Measurements from ENCODE around the gene PPARG.

The PPARG gene

GRCh38 chr3:12428126-12428525, 139.3 kb downstream of the PPARG start:
- DNase-seq (ENCODE audit: low read depth, low spot score) = no peak
- H3K27me3 ChIP-seq (ENCODE audit: insufficient read depth, insufficient read length) = no peaks in the 10 kb centered on the region
- H3K36me3 ChIP-seq (ENCODE audit: insufficient read depth, insufficient read length, low read length) = no peaks in the 10 kb centered on the region
- no peak overlapping the region for H3K9ac ChIP-seq (ENCODE audit: insufficient read length, low read depth)
- H3K4me3 ChIP-seq (ENCODE audit: insufficient read length, low read depth) = no peak overlapping the region
- peaks cover 9% of the 10 kb centered on the region for H3K4me1 ChIP-seq (ENCODE audit: insufficient read depth, insufficient read length)
- TF ChIP-seq YY1 (IDR thresholded peaks at IDR 0.05; ENCODE audit: insufficient read depth, insufficient read length) (no peak), SUZ12 (IDR thresholded peaks at IDR 0.05; ENCODE audit: extremely low read depth, insufficient read depth, insufficient read length) (no peak), ZNF274 (IDR thresholded peaks at IDR 0.05; ENCODE audit: low read depth, low read length) (no peak)
- no peaks in the 10 kb centered on the region for H3K9me3 ChIP-seq (ENCODE audit: insufficient read depth, low read length)

GRCh38 chr3:12430086-12430485, 141.2 kb downstream of the PPARG start:
- TF ChIP-seq ZNF274 (IDR thresholded peaks at IDR 0.05; ENCODE audit: low read depth, low read length) (no peak), SUZ12 (IDR thresholded peaks at IDR 0.05; ENCODE audit: extremely low read depth, insufficient read depth, insufficient read length) (no peak), YY1 (IDR thresholded peaks at IDR 0.05; ENCODE audit: insufficient read depth, insufficient read length) (no peak)

GRCh38 chr3:12433823-12434222, 145.0 kb downstream of the PPARG start:
- TF ChIP-seq YY1 (IDR thresholded peaks at IDR 0.05; ENCODE audit: insufficient read depth, insufficient read length) (no peak), ZNF274 (IDR thresholded peaks at IDR 0.05; ENCODE audit: low read depth, low read length) (no peak), SUZ12 (IDR thresholded peaks at IDR 0.05; ENCODE audit: extremely low read depth, insufficient read depth, insufficient read length) (no peak)
- no peaks in the 10 kb centered on the region for H3K36me3 ChIP-seq (ENCODE audit: insufficient read depth, insufficient read length, low read length)
- no peaks in the 10 kb centered on the region for H3K4me1 ChIP-seq (ENCODE audit: insufficient read depth, insufficient read length)
- no peaks in the 10 kb centered on the region for H3K9me3 ChIP-seq (ENCODE audit: insufficient read depth, low read length)
- H3K9ac ChIP-seq (ENCODE audit: insufficient read length, low read depth) = no peak overlapping the region
- no peak for DNase-seq (ENCODE audit: low read depth, low spot score)
- no peak overlapping the region for H3K4me3 ChIP-seq (ENCODE audit: insufficient read length, low read depth)
- no peaks in the 10 kb centered on the region for H3K27me3 ChIP-seq (ENCODE audit: insufficient read depth, insufficient read length)

More at GRCh38 chr3:12430086-12430485, 141.2 kb downstream of the PPARG start:
- no peak overlapping the region for H3K9ac ChIP-seq (ENCODE audit: insufficient read length, low read depth)
- H3K27me3 ChIP-seq (ENCODE audit: insufficient read depth, insufficient read length) = no peaks in the 10 kb centered on the region
- H3K4me3 ChIP-seq (ENCODE audit: insufficient read length, low read depth) = no peak overlapping the region
- H3K9me3 ChIP-seq (ENCODE audit: insufficient read depth, low read length) = no peaks in the 10 kb centered on the region
- no peak for DNase-seq (ENCODE audit: low read depth, low spot score)
- H3K4me1 ChIP-seq (ENCODE audit: insufficient read depth, insufficient read length) = peaks cover 9% of the 10 kb centered on the region
- no peaks in the 10 kb centered on the region for H3K36me3 ChIP-seq (ENCODE audit: insufficient read depth, insufficient read length, low read length)

GRCh38 chr3:12436514-12437220, 147.8 kb downstream of the PPARG start:
- Histone ChIP-seq H3K4me3 (ENCODE audit: insufficient read length, low read depth) (no peak overlapping the region), H3K36me3 (ENCODE audit: insufficient read depth, insufficient read length, low read length) (no peaks in the 10 kb centered on the region), H3K4me1 (ENCODE audit: insufficient read depth, insufficient read length) (peaks cover 10% of the 10 kb centered on the region), H3K9me3 (ENCODE audit: insufficient read depth, low read length) (no peaks in the 10 kb centered on the region), H3K27me3 (ENCODE audit: insufficient read depth, insufficient read length) (no peaks in the 10 kb centered on the region), H3K9ac (ENCODE audit: insufficient read length, low read depth) (no peak overlapping the region)
- TF ChIP-seq YY1 (IDR thresholded peaks at IDR 0.05; ENCODE audit: insufficient read depth, insufficient read length) = no peak
- TF ChIP-seq ZNF274 (IDR thresholded peaks at IDR 0.05; ENCODE audit: low read depth, low read length) = no peak
- TF ChIP-seq SUZ12 (IDR thresholded peaks at IDR 0.05; ENCODE audit: extremely low read depth, insufficient read depth, insufficient read length) = no peak
- DNase-seq (ENCODE audit: low read depth, low spot score) = no peak

- no peak overlapping the region for H3K4me3 ChIP-seq (ENCODE audit: insufficient read length, low read depth)
- DNase-seq (ENCODE audit: low read depth, low spot score) = no peak
- peaks cover 10% of the 10 kb centered on the region for H3K4me1 ChIP-seq (ENCODE audit: insufficient read depth, insufficient read length)
- no peaks in the 10 kb centered on the region for H3K9me3 ChIP-seq (ENCODE audit: insufficient read depth, low read length)
- no peak overlapping the region for H3K9ac ChIP-seq (ENCODE audit: insufficient read length, low read depth)
- H3K36me3 ChIP-seq (ENCODE audit: insufficient read depth, insufficient read length, low read length) = no peaks in the 10 kb centered on the region
- peaks cover 2% of the 10 kb centered on the region for H3K27me3 ChIP-seq (ENCODE audit: insufficient read depth, insufficient read length)
- TF ChIP-seq ZNF274 (IDR thresholded peaks at IDR 0.05; ENCODE audit: low read depth, low read length) (no peak), SUZ12 (IDR thresholded peaks at IDR 0.05; ENCODE audit: extremely low read depth, insufficient read depth, insufficient read length) (no peak), YY1 (IDR thresholded peaks at IDR 0.05; ENCODE audit: insufficient read depth, insufficient read length) (no peak)
These were observed 148.3 kb downstream of the PPARG start for GRCh38 chr3:12437221-12437605.

- no peak for DNase-seq (ENCODE audit: low read depth, low spot score)
- Histone ChIP-seq H3K27me3 (ENCODE audit: insufficient read depth, insufficient read length) (peaks cover 2% of the 10 kb centered on the region), H3K4me3 (ENCODE audit: insufficient read length, low read depth) (no peak overlapping the region), H3K9ac (ENCODE audit: insufficient read length, low read depth) (no peak overlapping the region), H3K9me3 (ENCODE audit: insufficient read depth, low read length) (no peaks in the 10 kb centered on the region), H3K36me3 (ENCODE audit: insufficient read depth, insufficient read length, low read length) (no peaks in the 10 kb centered on the region), H3K4me1 (ENCODE audit: insufficient read depth, insufficient read length) (peaks cover 10% of the 10 kb centered on the region)
- TF ChIP-seq ZNF274 (IDR thresholded peaks at IDR 0.05; ENCODE audit: low read depth, low read length) (no peak), SUZ12 (IDR thresholded peaks at IDR 0.05; ENCODE audit: extremely low read depth, insufficient read depth, insufficient read length) (no peak), YY1 (IDR thresholded peaks at IDR 0.05; ENCODE audit: insufficient read depth, insufficient read length) (no peak)
These were observed 149.0 kb downstream of the PPARG start for GRCh38 chr3:12437861-12438260.

GRCh38 chr3:12438318-12438717, 149.4 kb downstream of the PPARG start:
- Histone ChIP-seq H3K27me3 (ENCODE audit: insufficient read depth, insufficient read length) (peaks cover 2% of the 10 kb centered on the region), H3K9me3 (ENCODE audit: insufficient read depth, low read length) (no peaks in the 10 kb centered on the region), H3K4me1 (ENCODE audit: insufficient read depth, insufficient read length) (peaks cover 10% of the 10 kb centered on the region), H3K9ac (ENCODE audit: insufficient read length, low read depth) (no peak overlapping the region), H3K4me3 (ENCODE audit: insufficient read length, low read depth) (no peak overlapping the region), H3K36me3 (ENCODE audit: insufficient read depth, insufficient read length, low read length) (no peaks in the 10 kb centered on the region)
- TF ChIP-seq SUZ12 (IDR thresholded peaks at IDR 0.05; ENCODE audit: extremely low read depth, insufficient read depth, insufficient read length) (no peak), ZNF274 (IDR thresholded peaks at IDR 0.05; ENCODE audit: low read depth, low read length) (no peak), YY1 (IDR thresholded peaks at IDR 0.05; ENCODE audit: insufficient read depth, insufficient read length) (no peak)
- no peak for DNase-seq (ENCODE audit: low read depth, low spot score)
